Measurements from ENCODE around the gene TEKT3.

TEKT3 gene

GRCh38 chr17:15268461-15268860 is 72.9 kb downstream of the TEKT3 start:
- no peak for TF ChIP-seq CTCF (IDR thresholded peaks at IDR 0.05; ENCODE audit: insufficient read depth, missing control alignments)
- DNase-seq (ENCODE audit: insufficient read length, low spot score), result no peak
- FAIRE-seq, result no peak

- DNase-seq (ENCODE audit: insufficient read length, low spot score) (no peak), FAIRE-seq (no peak)
- no peak for TF ChIP-seq CTCF (IDR thresholded peaks at IDR 0.05; ENCODE audit: insufficient read depth, missing control alignments)
Measured at GRCh38 chr17:15267996-15268395, 73.4 kb downstream of the TEKT3 start.

GRCh38 chr17:15266325-15267125 is 74.9 kb downstream of the TEKT3 start:
- FAIRE-seq (no peak), DNase-seq (ENCODE audit: insufficient read length, low spot score) (no peak)
- no peak for TF ChIP-seq CTCF (IDR thresholded peaks at IDR 0.05; ENCODE audit: insufficient read depth, missing control alignments)

- FAIRE-seq, result no peak
- DNase-seq (ENCODE audit: insufficient read length, low spot score), result no peak
- TF ChIP-seq CTCF (IDR thresholded peaks at IDR 0.05; ENCODE audit: insufficient read depth, missing control alignments), result no peak
Measured at GRCh38 chr17:15265131-15265530, 76.3 kb downstream of the TEKT3 start, which contains the start of gene PMP22. TSS of gene PMP22 (minus strand) at chr17:15265326. CDS start at chr17:15260727, 4,599 bp downstream.

GRCh38 chr17:15264542-15264941 is 76.9 kb downstream of the TEKT3 start:
- FAIRE-seq, result no peak
- TF ChIP-seq CTCF (IDR thresholded peaks at IDR 0.05; ENCODE audit: insufficient read depth, missing control alignments), result no peak
- no peak for DNase-seq (ENCODE audit: insufficient read length, low spot score)

- no peak for TF ChIP-seq CTCF (IDR thresholded peaks at IDR 0.05; ENCODE audit: insufficient read depth, missing control alignments)
- DNase-seq (ENCODE audit: insufficient read length, low spot score), result no peak
- FAIRE-seq, result no peak
Measured at GRCh38 chr17:15263680-15264079, 77.7 kb downstream of the TEKT3 start.

GRCh38 chr17:15263206-15263579 is 78.2 kb downstream of the TEKT3 start:
- TF ChIP-seq CTCF (IDR thresholded peaks at IDR 0.05; ENCODE audit: insufficient read depth, missing control alignments), result no peak
- no peak for DNase-seq (ENCODE audit: insufficient read length, low spot score)

More at GRCh38 chr17:15263206-15263579, 78.2 kb downstream of the TEKT3 start:
- no peak for FAIRE-seq
